Astrocyte of the spinal cord (primary cell): ENCODE data around the gene RAET1E.
"Not testable (repeated sequence)": the region's sequence is repeated elsewhere in the genome, so short reads cannot be mapped to it uniquely, and the experiment has no call there.

Experiments
- DNase-seq: peaks from one replicate; pipeline ENCODE4 v3.0.0; 2011; ENCODE audit warnings: low read depth, low spot score
- H3K4me3 ChIP-seq: 2 replicates; pipeline ENCODE4 v1.5.1; 2011; ENCODE audit warnings: low read depth, mild to moderate bottlenecking, low read length, moderate library complexity
- CTCF ChIP-seq: IDR thresholded peaks from 2 replicates; pipeline ENCODE4 v1.5.1; 2012; ENCODE audit warnings: low read depth, mild to moderate bottlenecking, low read length, inconsistent platforms
- in situ Hi-C: cut with HindIII; loops from 2 replicates; pipeline ENCODE4 v1.10.0; 2017; ENCODE audit warnings: low sequenced_read_pairs

RAET1E gene

GRCh38 chr6:149921361-149921760, 23.4 kb upstream of the RAET1E start:
- DNase-seq, result no peak
- H3K4me3 ChIP-seq, result no peak overlapping the region
- in situ Hi-C loops, result no loop called here
- TF ChIP-seq CTCF, result no peak

- no peak for TF ChIP-seq CTCF
- DNase-seq, result no peak
- in situ Hi-C loops, result no loop called here
- H3K4me3 ChIP-seq, result no peak overlapping the region
Measured at GRCh38 chr6:149919834-149920225, 21.9 kb upstream of the RAET1E start.

DNA sequence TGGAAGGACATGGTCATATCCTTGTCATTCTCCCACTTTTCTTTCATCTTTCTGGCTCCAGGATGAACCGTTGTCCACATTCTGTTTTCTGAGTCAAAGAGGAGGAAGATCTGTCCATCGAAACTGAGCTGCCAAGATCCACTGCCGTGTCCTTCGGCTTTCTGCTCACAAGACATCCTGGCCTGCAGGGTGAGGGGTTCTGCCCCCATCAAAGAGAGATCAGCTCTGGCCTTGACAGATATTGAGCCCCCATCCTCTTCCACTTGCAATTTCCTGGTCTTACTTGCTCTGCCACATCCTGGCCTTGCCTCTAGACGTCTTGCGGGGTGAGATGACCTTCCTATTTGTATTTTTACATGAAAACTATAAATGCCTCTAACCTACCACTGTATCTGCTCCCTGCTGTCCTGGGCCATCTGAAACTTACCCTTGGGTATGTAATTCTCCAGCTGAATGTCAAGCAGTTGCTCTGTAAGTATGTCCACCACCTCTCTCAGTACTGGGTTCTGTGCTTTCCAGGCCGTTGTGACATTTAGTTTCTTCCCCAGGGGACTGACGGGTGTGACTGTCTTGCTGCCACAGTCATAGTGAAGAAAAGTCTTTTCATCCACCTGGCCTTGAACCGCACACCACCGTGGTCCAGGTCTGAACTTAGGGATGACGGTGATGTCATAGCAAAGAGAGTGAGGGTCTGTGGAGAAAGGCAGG, 21.4 kb upstream of the RAET1E start:
- in situ Hi-C loops, H3K4me3 ChIP-seq, DNase-seq: not testable (repeated sequence)

GRCh38 chr6:149918151-149918905, 20.4 kb upstream of the RAET1E start:
- DNase-seq, result no peak
- in situ Hi-C loops, result no loop called here
- H3K4me3 ChIP-seq, result no peak overlapping the region
- TF ChIP-seq CTCF, result no peak

- DNase-seq, result no peak
- H3K4me3 ChIP-seq, result no peak overlapping the region
- TF ChIP-seq CTCF, result no peak
- in situ Hi-C loops, result no loop called here
Measured at GRCh38 chr6:149917679-149918078, 19.8 kb upstream of the RAET1E start.

GRCh38 chr6:149915970-149916865, 18.3 kb upstream of the RAET1E start:
- no peak for TF ChIP-seq CTCF
- no peak overlapping the region for H3K4me3 ChIP-seq
- in situ Hi-C loops, result no loop called here

More at GRCh38 chr6:149915970-149916865, 18.3 kb upstream of the RAET1E start:
- DNase-seq, result no peak
